HFFc6 (cell line): ENCODE measurements around the gene MCU. TPM values are rescaled to one million over a fixed set of nuclear protein-coding genes. Genes with fewer than 3 reads are reported as not detected.
"Not testable (repeated sequence)": the region's sequence is repeated elsewhere in the genome, so short reads cannot be mapped to it uniquely, and the experiment has no call there.

Experiments used
- DNase-seq: peaks from one replicate; pipeline ENCODE4 v3.0.0-alpha.2; 2018
- H3K27ac Mint-ChIP-seq: 2 replicates; pipeline ENCODE4 v1.8.0; 2020; ENCODE audit warnings: mild to moderate bottlenecking, mixed read lengths
- H3K27me3 Mint-ChIP-seq: 2 replicates; pipeline ENCODE4 v1.8.0; 2021; ENCODE audit warnings: mild to moderate bottlenecking, moderate library complexity, mixed read lengths; ENCODE audit not compliant: insufficient read depth
- H3K36me3 Mint-ChIP-seq: 2 replicates; pipeline ENCODE4 v1.8.0; 2021; ENCODE audit warnings: low read depth, mixed read lengths
- H3K4me1 Mint-ChIP-seq: 2 replicates; pipeline ENCODE4 v1.8.0; 2020; ENCODE audit warnings: low read depth, mixed read lengths
- H3K4me3 Mint-ChIP-seq: 2 replicates; pipeline ENCODE4 v1.8.0; 2020; ENCODE audit warnings: mild to moderate bottlenecking, moderate library complexity, mixed read lengths
- H3K9me3 Mint-ChIP-seq: 2 replicates; pipeline ENCODE4 v1.8.0; 2020; ENCODE audit warnings: mild to moderate bottlenecking, mixed read lengths
- total RNA-seq, 6 experiments: library from RNA; stranded (reverse); fragmentation: NEBNext Ultra II Directional; extraction: Animal tissue kit (Norgen Biotek cat#: 25700); gene quantifications; 2 replicates in 1 of 6; 3 replicates in 5 of 6; pipeline ENCODE4 v1.2.3, GENCODE V29; 2021
- TF ChIP-seq, protein P1 (sequence below): fragments of 200-600 bp; sonication (generic); IDR thresholded peaks from 2 replicates; pipeline ENCODE4 v1.5.0; 2021; ENCODE audit warnings: antibody characterized with exemption, mild to moderate bottlenecking

The MCU gene
- total RNA-seq, 6 experiments from 2014 or later = 28.3 to 36.2 (median 32.3) TPM

GRCh38 chr10:72679838-72680241 is 12.1 kb upstream of the MCU start:
- no peak overlapping the region for H3K27ac Mint-ChIP-seq
- H3K9me3 Mint-ChIP-seq = no peaks in the 10 kb centered on the region; the same call in 1 of the 2 replicates
- H3K36me3 Mint-ChIP-seq = peaks cover 2% of the 10 kb centered on the region; the same call in 1 of the 2 replicates
- no peak for DNase-seq
- no peak overlapping the region for H3K4me3 Mint-ChIP-seq
- no peaks in the 10 kb centered on the region for H3K27me3 Mint-ChIP-seq
- TF ChIP-seq, protein P1, sequence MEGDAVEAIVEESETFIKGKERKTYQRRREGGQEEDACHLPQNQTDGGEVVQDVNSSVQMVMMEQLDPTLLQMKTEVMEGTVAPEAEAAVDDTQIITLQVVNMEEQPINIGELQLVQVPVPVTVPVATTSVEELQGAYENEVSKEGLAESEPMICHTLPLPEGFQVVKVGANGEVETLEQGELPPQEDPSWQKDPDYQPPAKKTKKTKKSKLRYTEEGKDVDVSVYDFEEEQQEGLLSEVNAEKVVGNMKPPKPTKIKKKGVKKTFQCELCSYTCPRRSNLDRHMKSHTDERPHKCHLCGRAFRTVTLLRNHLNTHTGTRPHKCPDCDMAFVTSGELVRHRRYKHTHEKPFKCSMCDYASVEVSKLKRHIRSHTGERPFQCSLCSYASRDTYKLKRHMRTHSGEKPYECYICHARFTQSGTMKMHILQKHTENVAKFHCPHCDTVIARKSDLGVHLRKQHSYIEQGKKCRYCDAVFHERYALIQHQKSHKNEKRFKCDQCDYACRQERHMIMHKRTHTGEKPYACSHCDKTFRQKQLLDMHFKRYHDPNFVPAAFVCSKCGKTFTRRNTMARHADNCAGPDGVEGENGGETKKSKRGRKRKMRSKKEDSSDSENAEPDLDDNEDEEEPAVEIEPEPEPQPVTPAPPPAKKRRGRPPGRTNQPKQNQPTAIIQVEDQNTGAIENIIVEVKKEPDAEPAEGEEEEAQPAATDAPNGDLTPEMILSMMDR = no peak
- peaks cover 27% of the 10 kb centered on the region for H3K4me1 Mint-ChIP-seq

GRCh38 chr10:72682638-72683037 is 9.3 kb upstream of the MCU start:
- Mint-ChIP-seq H3K27me3 (peaks cover 2% of the 10 kb centered on the region; the same call in 1 of the 2 replicates), H3K4me3 (no peak overlapping the region), H3K27ac (peak overlapping the region; percentile 29), H3K9me3 (no peaks in the 10 kb centered on the region), H3K4me1 (peaks cover 30% of the 10 kb centered on the region), H3K36me3 (no peaks in the 10 kb centered on the region)
- DNase-seq = peak; percentile 60
- TF ChIP-seq, protein P1 = no peak

DNA sequence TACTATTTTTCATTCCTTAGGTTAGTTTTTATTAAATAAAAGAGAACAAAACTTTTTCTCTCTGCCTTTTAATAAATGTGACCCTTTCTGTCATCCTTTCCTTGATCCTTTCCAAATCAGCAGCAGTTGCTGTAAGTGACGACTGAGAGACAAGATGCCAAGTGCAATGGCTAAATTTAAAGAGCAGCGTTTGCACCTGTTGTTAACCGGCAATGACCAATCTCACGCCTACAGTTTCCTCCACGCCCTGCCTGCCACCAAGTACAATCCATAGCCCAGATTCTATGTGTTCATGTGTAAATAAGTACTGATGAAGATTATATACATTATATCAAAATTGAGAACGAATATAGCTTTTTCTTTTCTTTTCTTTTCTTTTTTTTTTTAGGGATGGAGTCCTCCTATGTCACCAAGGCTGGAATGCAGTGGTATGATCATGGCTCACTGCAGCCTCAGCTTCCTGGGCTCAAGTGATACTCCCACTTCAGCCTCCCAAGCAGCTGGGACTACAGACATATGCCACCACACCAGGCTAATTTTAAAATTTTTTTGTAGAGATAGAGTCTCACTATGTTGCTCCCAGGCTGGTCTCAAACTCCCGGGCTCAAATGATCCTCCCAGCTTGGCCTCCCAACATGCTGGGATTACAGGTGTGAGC is 6.5 kb upstream of the MCU start:
- DNase-seq = no peak
- Mint-ChIP-seq H3K27ac (no peak overlapping the region), H3K4me3 (no peak overlapping the region), H3K36me3 (no peaks in the 10 kb centered on the region), H3K4me1 (peaks cover 49% of the 10 kb centered on the region), H3K9me3 (no peaks in the 10 kb centered on the region), H3K27me3 (peaks cover 2% of the 10 kb centered on the region; the same call in 1 of the 2 replicates)
- TF ChIP-seq, protein P1 = no peak

GRCh38 chr10:72686430-72686829 is 5.5 kb upstream of the MCU start:
- not testable (repeated sequence) for DNase-seq, H3K4me3 Mint-ChIP-seq, H3K27ac Mint-ChIP-seq, H3K9me3 Mint-ChIP-seq, H3K36me3 Mint-ChIP-seq, H3K27me3 Mint-ChIP-seq
- peaks cover 53% of the 10 kb centered on the region for H3K4me1 Mint-ChIP-seq

DNA sequence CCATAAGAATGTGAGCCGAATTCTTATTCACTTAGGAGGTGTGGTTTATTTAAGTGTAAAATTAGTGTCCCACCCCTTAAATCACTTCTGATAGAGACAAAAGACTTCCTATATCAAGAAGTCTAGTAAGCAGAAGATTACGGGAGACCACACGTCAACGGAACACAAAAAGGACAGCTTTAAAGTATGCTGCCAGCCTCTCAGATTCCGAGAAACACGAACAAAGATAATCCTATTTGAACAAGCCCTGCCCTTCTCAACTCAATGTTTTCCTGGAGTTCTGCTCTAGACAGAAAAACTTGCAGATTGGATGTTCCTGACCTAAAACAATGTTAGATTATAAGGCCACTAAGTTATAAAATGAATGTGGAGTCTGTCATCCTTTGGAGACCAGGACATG is 4.9 kb upstream of the MCU start:
- no peak overlapping the region for H3K4me3 Mint-ChIP-seq
- peaks cover 2% of the 10 kb centered on the region; the same call in 1 of the 2 replicates for H3K27me3 Mint-ChIP-seq
- DNase-seq = no peak
- H3K4me1 Mint-ChIP-seq = peaks cover 55% of the 10 kb centered on the region
- H3K9me3 Mint-ChIP-seq = no peaks in the 10 kb centered on the region
- no peak overlapping the region for H3K27ac Mint-ChIP-seq
- TF ChIP-seq, protein P1 = no peak
- H3K36me3 Mint-ChIP-seq = no peaks in the 10 kb centered on the region

DNA sequence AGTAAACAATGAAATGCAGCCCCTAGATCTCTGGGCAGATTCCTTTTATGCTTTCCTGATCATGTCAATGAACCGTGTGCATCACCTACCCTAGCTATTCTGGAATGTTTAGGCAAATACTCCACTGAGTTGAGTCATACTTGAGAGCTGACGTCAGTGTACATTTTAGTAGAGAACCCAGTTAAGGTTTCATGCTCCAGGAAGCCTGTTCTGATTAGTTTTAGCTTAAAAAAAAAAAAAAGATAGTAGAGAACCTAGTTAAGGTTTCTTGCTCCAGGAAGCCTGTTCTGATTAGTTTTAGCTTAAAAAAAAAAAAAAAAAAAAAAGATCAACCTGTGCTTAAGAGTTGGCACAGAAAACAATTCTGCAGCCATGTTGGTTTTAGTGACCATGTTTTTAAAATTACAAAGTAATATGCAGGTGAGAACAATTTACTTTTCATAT is 3.7 kb upstream of the MCU start:
- Mint-ChIP-seq H3K4me3 (peak overlapping the region; percentile 22; the same call in 1 of the 2 replicates), H3K36me3 (no peaks in the 10 kb centered on the region), H3K4me1 (peaks cover 45% of the 10 kb centered on the region), H3K27ac (peak overlapping the region; percentile 47), H3K9me3 (no peaks in the 10 kb centered on the region), H3K27me3 (peaks cover 2% of the 10 kb centered on the region)
- TF ChIP-seq, protein P1 = no peak
- peak; percentile 76 for DNase-seq
